H1 (cell line): ENCODE results near the gene CD1B. TPM values are rescaled to one million over a fixed set of nuclear protein-coding genes. Genes with fewer than 3 reads are reported as not detected.

ENCODE experiments used
- CTCF ChIA-PET: fragments of 300-600 bp; sonication (Branson Sonifier 250); formaldehyde crosslinking; loops from one replicate; lab custom pipeline; 2021; ENCODE audit not compliant: partially characterized antibody; lab: Charles Lee
- POLR2A ChIA-PET: fragments of 300-600 bp; sonication (Branson Sonifier 250); formaldehyde crosslinking; loops from one replicate; lab custom pipeline; 2021; ENCODE audit warnings: inconsistent platforms; ENCODE audit not compliant: partially characterized antibody; lab: Charles Lee
- DNase-seq, 2 experiments: peaks; one replicate each; pipeline versions ENCODE4 v3.0.0 to v3.0.0-alpha.2; 2010 to 2022; ENCODE audit warnings: low spot score in 2 of 2, low read depth in 1 of 2, mixed read lengths in 1 of 2
- FAIRE-seq: peaks from 2 replicates; lab custom pipeline; 2011; peaks lifted over from hg19 to GRCh38; lab: Jason Lieb, UNC
- H2AFZ ChIP-seq: 2 replicates; pipeline ENCODE4 v1.8.1; 2012; ENCODE audit warnings: low read length, inconsistent platforms
- H2AK5ac ChIP-seq: 2 replicates; pipeline ENCODE4 v1.6.1; 2013; ENCODE audit warnings: low read depth, low read length
- H2BK120ac ChIP-seq: replicated peaks from 2 replicates; pipeline ENCODE3; 2013; ENCODE audit warnings: low read depth, low read length, inconsistent platforms
- H2BK12ac ChIP-seq: 2 replicates; pipeline ENCODE4 v1.6.1; 2013; ENCODE audit warnings: low read depth, low read length
- H2BK15ac ChIP-seq: 2 replicates; pipeline ENCODE4 v1.6.1; 2013; ENCODE audit warnings: low read length
- H2BK20ac ChIP-seq: 2 replicates; pipeline ENCODE4 v1.6.1; 2013; ENCODE audit warnings: low read length
- H2BK5ac ChIP-seq: 2 replicates; pipeline ENCODE4 v1.6.1; 2013; ENCODE audit warnings: low read depth, low read length
- H3K14ac ChIP-seq: 2 replicates; pipeline ENCODE4 v1.6.1; 2013; ENCODE audit warnings: inconsistent platforms; ENCODE audit not compliant: insufficient read length
- H3K18ac ChIP-seq: 2 replicates; pipeline ENCODE4 v1.6.1; 2013; ENCODE audit warnings: low read length; ENCODE audit errors: extremely low read depth
- H3K23ac ChIP-seq: 2 replicates; pipeline ENCODE4 v1.6.1; 2013; ENCODE audit warnings: inconsistent platforms; ENCODE audit not compliant: insufficient read length
- H3K23me2 ChIP-seq: 2 replicates; pipeline ENCODE4 v1.6.1; 2013; ENCODE audit warnings: low read depth, low read length
- H3K27ac ChIP-seq: 2 replicates; pipeline ENCODE4 v1.6.1; 2011; ENCODE audit warnings: low read depth, low read length, inconsistent platforms
- H3K27me3 ChIP-seq, 4 experiments: replicated peaks in 1 of 4; 1 replicate in 1 of 4; 2 replicates in 3 of 4; pipeline versions ENCODE4 v1.6.1 to v1.8.1; 2011 to 2013; ENCODE audit warnings: low read length in 3 of 4, mild to moderate bottlenecking in 3 of 4, inconsistent platforms in 2 of 4, mixed read lengths in 2 of 4, moderate library complexity in 1 of 4; ENCODE audit not compliant: control insufficient read depth in 3 of 4, insufficient read depth in 3 of 4; ENCODE audit errors: extremely low read depth in 1 of 4
- H3K36me3 ChIP-seq, 4 experiments: 2 replicates each; pipeline versions ENCODE4 v1.6.1 to v1.8.1; 2011 to 2013; ENCODE audit warnings: mild to moderate bottlenecking in 4 of 4, low read length in 3 of 4, moderate library complexity in 2 of 4, control low read depth in 1 of 4, inconsistent platforms in 1 of 4; ENCODE audit not compliant: insufficient read depth in 4 of 4, control insufficient read depth in 2 of 4
- H3K4ac ChIP-seq: replicated peaks from 2 replicates; pipeline ENCODE3; 2013; ENCODE audit warnings: low read length, low read depth, mixed read lengths, inconsistent platforms; ENCODE audit not compliant: insufficient read length
- H3K4me1 ChIP-seq, 4 experiments: replicated peaks in 1 of 4; 1 replicate in 1 of 4; 2 replicates in 3 of 4; pipeline versions ENCODE4 v1.6.1 to v1.8.1; 2011 to 2013; ENCODE audit warnings: low read length in 3 of 4, inconsistent platforms in 2 of 4, mixed read lengths in 1 of 4; ENCODE audit not compliant: insufficient read depth in 4 of 4, control insufficient read depth in 3 of 4
- H3K4me2 ChIP-seq, 2 experiments: 2 replicates each; pipeline versions ENCODE4 v1.6.1 to v1.8.1; 2011 to 2013; ENCODE audit warnings: low read depth in 2 of 2, low read length in 2 of 2, control low read depth in 1 of 2, inconsistent platforms in 1 of 2, mild to moderate bottlenecking in 1 of 2; ENCODE audit not compliant: insufficient read depth in 1 of 2
- H3K4me3 ChIP-seq, 4 experiments: fragments of 200-600, 300-600 bp in 1 of 4; sonication (generic), shearing (Covaris generic), sonication (Bioruptor Twin) in 1 of 4; 2 replicates each; pipeline versions ENCODE4 v1.5.1 to v1.8.1; 2011 to 2016; ENCODE audit warnings: low read length in 4 of 4, low read depth in 3 of 4, control low read depth in 2 of 4, inconsistent platforms in 2 of 4, mild to moderate bottlenecking in 2 of 4, mixed read lengths in 1 of 4, moderate library complexity in 1 of 4; ENCODE audit not compliant: insufficient read depth in 2 of 4; ENCODE audit errors: extremely low read depth in 1 of 4
- H3K56ac ChIP-seq: replicated peaks from 2 replicates; pipeline ENCODE3; 2013; ENCODE audit warnings: low read depth, mild to moderate bottlenecking, mixed read lengths, low read length, inconsistent platforms; ENCODE audit not compliant: insufficient read length
- H3K79me1 ChIP-seq: 2 replicates; pipeline ENCODE4 v1.6.1; 2013; ENCODE audit warnings: low read depth, low read length, control low read depth
- H3K79me2 ChIP-seq, 2 experiments: 2 replicates each; pipeline versions ENCODE4 v1.6.1 to v1.8.1; 2012 to 2013; ENCODE audit warnings: low read length in 2 of 2, mild to moderate bottlenecking in 2 of 2, inconsistent platforms in 1 of 2; ENCODE audit not compliant: insufficient read depth in 2 of 2, control insufficient read depth in 1 of 2
- H3K9ac ChIP-seq, 4 experiments: replicated peaks in 1 of 4; 1 replicate in 1 of 4; 2 replicates in 3 of 4; pipeline versions ENCODE4 v1.6.1 to v1.8.1; 2011 to 2013; ENCODE audit warnings: low read depth in 3 of 4, low read length in 3 of 4, control low read depth in 2 of 4, mild to moderate bottlenecking in 2 of 4, moderate library complexity in 2 of 4, inconsistent platforms in 1 of 4; ENCODE audit errors: extremely low read depth in 1 of 4
- H3K9me3 ChIP-seq, 2 experiments: 2 replicates each; pipeline versions ENCODE4 v1.6.1 to v1.8.1; 2012 to 2013; ENCODE audit warnings: mild to moderate bottlenecking in 2 of 2, moderate library complexity in 2 of 2, control low read depth in 1 of 2, inconsistent platforms in 1 of 2, low read depth in 1 of 2, low read length in 1 of 2, mixed read lengths in 1 of 2; ENCODE audit not compliant: insufficient read depth in 2 of 2
- H4K20me1 ChIP-seq, 2 experiments: replicated peaks in 1 of 2; 2 replicates each; pipeline versions ENCODE3 to v1.8.1; 2011 to 2013; ENCODE audit warnings: inconsistent platforms in 2 of 2, low read length in 2 of 2, mild to moderate bottlenecking in 1 of 2; ENCODE audit not compliant: insufficient read depth in 2 of 2, control insufficient read depth in 1 of 2
- H4K5ac ChIP-seq: 2 replicates; pipeline ENCODE4 v1.6.1; 2013; ENCODE audit warnings: low read length, low read depth, mixed read lengths, inconsistent platforms; ENCODE audit not compliant: insufficient read length
- H4K8ac ChIP-seq: 2 replicates; pipeline ENCODE4 v1.8.0; 2013; ENCODE audit warnings: mild to moderate bottlenecking, moderate library complexity, low read length, inconsistent platforms; ENCODE audit not compliant: insufficient read depth; ENCODE audit errors: extremely low read depth
- H4K91ac ChIP-seq: replicated peaks from 2 replicates; pipeline ENCODE3; 2013; ENCODE audit warnings: low read length, mixed read lengths, inconsistent platforms; ENCODE audit not compliant: insufficient read length
- EP300 ChIP-seq, 2 experiments: IDR thresholded peaks; 1 replicate in 1 of 2; 2 replicates in 1 of 2; pipeline ENCODE4 v1.6.1; 2011 to 2012; ENCODE audit warnings: low read depth in 2 of 2, low read length in 2 of 2, mild to moderate bottlenecking in 2 of 2, borderline replicate concordance in 1 of 2, inconsistent platforms in 1 of 2, moderate library complexity in 1 of 2
- JUND ChIP-seq: IDR thresholded peaks from 2 replicates; pipeline ENCODE4 v1.6.1; 2011; ENCODE audit warnings: mild to moderate bottlenecking, improper control_type of control experiment, low read length
- KDM5A ChIP-seq: fragments of 200-600 bp; IDR thresholded peaks from 2 replicates; pipeline ENCODE4 v1.7.1; 2012; ENCODE audit warnings: mild to moderate bottlenecking, low read length, inconsistent platforms, mixed read lengths
- NRF1 ChIP-seq: IDR thresholded peaks from 2 replicates; pipeline ENCODE4 v1.6.1; 2011; ENCODE audit warnings: mild to moderate bottlenecking, low read depth, low read length, improper control_type of control experiment
- POLR2AphosphoS5 ChIP-seq: IDR thresholded peaks from 2 replicates; pipeline ENCODE4 v1.6.1; 2011; ENCODE audit warnings: low read depth, low read length
- SP1 ChIP-seq: IDR thresholded peaks from 2 replicates; pipeline ENCODE4 v1.6.1; 2011; ENCODE audit warnings: low read depth, low read length
- WGBS, 2 experiments: shearing (Covaris generic) in 1 of 2; methylation state at CpG; one replicate each; pipeline versions ENCODE4 v1.1.6 to v1.1.7; 2013 to 2015; ENCODE audit warnings: low lambda C conversion rate in 2 of 2, mixed read lengths in 2 of 2, inconsistent platforms in 1 of 2, low coverage in 1 of 2, missing lambda C conversion rate in 1 of 2; ENCODE audit not compliant: insufficient replicate concordance in 2 of 2, insufficient coverage in 1 of 2, insufficient read length in 1 of 2; ENCODE audit errors: extremely low coverage in 1 of 2, missing lambda C conversion rate in 1 of 2; 5-methylcytosine and 5-hydroxymethylcytosine counted together
- polyA plus RNA-seq, 7 experiments: library from polyadenylated mRNA; depleted of rRNA in 3 of 7; stranded (reverse) in 5 of 7; unstranded in 2 of 7; fragments of >200 nt in 5 of 7; fragments of 200-250 nt in 2 of 7; gene quantifications; 1 replicate in 5 of 7; 2 replicates in 1 of 7; 4 replicates in 1 of 7; pipeline versions ENCODE4 v1.2.1 to v1.2.3, GENCODE V29; 2011 to 2013; ENCODE audit warnings: missing spikeins in 2 of 7, mixed read lengths in 2 of 7
- total RNA-seq: library from RNA; stranded (reverse); fragmentation: NEBNext Ultra II Directional; extraction: Animal tissue kit (Norgen Biotek cat#: 25700); gene quantifications from 2 replicates; pipeline ENCODE4 v1.2.1, GENCODE V29; 2021
- TF ChIP-seq, protein P1 (sequence below): IDR thresholded peaks from 2 replicates; pipeline ENCODE4 v1.6.1; 2012; ENCODE audit warnings: inconsistent platforms

The CD1B gene
- total and polyA plus RNA-seq, 2 of the 8 experiments (the other 6 are each of a cell fraction or from before 2014, with no cell fraction given): not detected

DNA sequence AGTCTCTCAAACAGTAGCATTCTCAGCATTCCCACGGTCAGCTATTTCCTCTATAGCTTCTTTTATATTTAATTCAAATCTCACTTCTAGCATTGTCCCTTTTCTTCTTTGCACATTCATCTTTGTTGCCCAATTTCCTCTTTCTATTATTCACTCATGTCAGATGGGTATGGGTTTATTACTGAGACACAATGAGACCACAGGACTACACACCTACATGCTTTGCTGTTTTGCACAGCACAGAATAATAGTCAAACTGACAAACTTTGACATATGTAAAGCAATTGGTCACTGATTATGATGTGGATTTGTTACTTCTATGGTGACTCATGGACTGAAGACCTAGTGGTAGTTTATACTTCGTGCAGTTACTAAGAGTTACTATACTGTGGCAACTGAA lies 47.4 kb downstream of the CD1B start:
- no peak overlapping the region for H3K23ac ChIP-seq
- H2BK120ac ChIP-seq: no peak overlapping the region
- H3K4me1 ChIP-seq: no peaks in the 10 kb centered on the region
- CTCF ChIA-PET: no interaction called here
- H2BK5ac ChIP-seq: no peak overlapping the region
- H4K20me1 ChIP-seq: no peaks in the 10 kb centered on the region
- H2AK5ac ChIP-seq: no peak overlapping the region
- no peak overlapping the region for H3K9ac ChIP-seq
- H3K14ac ChIP-seq: no peak overlapping the region
- POLR2A ChIA-PET: no interaction called here
- H3K56ac ChIP-seq: no peak overlapping the region
- no peak overlapping the region for H3K27ac ChIP-seq
- no peaks in the 10 kb centered on the region for H3K27me3 ChIP-seq
- H4K91ac ChIP-seq: no peak overlapping the region
- no peak overlapping the region for H3K4me2 ChIP-seq
- H3K18ac ChIP-seq: no peak overlapping the region
- H3K79me1 ChIP-seq: no peaks in the 10 kb centered on the region
- H2BK20ac ChIP-seq: no peak overlapping the region
- FAIRE-seq: no peak
- no peaks in the 10 kb centered on the region for H3K23me2 ChIP-seq
- WGBS, 2 experiments: 66% methylated on average over 2 of the region's 2 CpGs; no CpG with 5 or more reads in 1 of the 2 experiments
- no peak for TF ChIP-seq JUND
- TF ChIP-seq EP300 (IDR thresholded peaks at IDR 0.05; ENCODE audit: borderline replicate concordance in 1 of 2, low read depth in 2 of 2, low read length in 2 of 2): no peak
- TF ChIP-seq NRF1: no peak
- no peak for TF ChIP-seq POLR2AphosphoS5
- TF ChIP-seq, protein P1, sequence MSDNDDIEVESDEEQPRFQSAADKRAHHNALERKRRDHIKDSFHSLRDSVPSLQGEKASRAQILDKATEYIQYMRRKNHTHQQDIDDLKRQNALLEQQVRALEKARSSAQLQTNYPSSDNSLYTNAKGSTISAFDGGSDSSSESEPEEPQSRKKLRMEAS: no peak
- no peak for TF ChIP-seq KDM5A
- TF ChIP-seq SP1: no peak
- no peak overlapping the region for H4K8ac ChIP-seq
- H3K4ac ChIP-seq: no peak overlapping the region
- no peaks in the 10 kb centered on the region for H3K36me3 ChIP-seq
- no peak overlapping the region for H2AFZ ChIP-seq
- H2BK12ac ChIP-seq: no peak overlapping the region
- H4K5ac ChIP-seq: no peak overlapping the region
- H3K9me3 ChIP-seq: peaks cover 8 to 11% of the 10 kb centered on the region in 2 experiments; a peak in 3 of 4 replicates
- no peak for DNase-seq
- H3K79me2 ChIP-seq: no peaks in the 10 kb centered on the region
- no peak overlapping the region for H3K4me3 ChIP-seq
- no peak overlapping the region for H2BK15ac ChIP-seq
